ENCODE results near the gene IFIT1B.

GRCh38 chr10:89416465-89416864 lies 38.6 kb downstream of the IFIT1B start:
- TF ChIP-seq, protein P1, sequence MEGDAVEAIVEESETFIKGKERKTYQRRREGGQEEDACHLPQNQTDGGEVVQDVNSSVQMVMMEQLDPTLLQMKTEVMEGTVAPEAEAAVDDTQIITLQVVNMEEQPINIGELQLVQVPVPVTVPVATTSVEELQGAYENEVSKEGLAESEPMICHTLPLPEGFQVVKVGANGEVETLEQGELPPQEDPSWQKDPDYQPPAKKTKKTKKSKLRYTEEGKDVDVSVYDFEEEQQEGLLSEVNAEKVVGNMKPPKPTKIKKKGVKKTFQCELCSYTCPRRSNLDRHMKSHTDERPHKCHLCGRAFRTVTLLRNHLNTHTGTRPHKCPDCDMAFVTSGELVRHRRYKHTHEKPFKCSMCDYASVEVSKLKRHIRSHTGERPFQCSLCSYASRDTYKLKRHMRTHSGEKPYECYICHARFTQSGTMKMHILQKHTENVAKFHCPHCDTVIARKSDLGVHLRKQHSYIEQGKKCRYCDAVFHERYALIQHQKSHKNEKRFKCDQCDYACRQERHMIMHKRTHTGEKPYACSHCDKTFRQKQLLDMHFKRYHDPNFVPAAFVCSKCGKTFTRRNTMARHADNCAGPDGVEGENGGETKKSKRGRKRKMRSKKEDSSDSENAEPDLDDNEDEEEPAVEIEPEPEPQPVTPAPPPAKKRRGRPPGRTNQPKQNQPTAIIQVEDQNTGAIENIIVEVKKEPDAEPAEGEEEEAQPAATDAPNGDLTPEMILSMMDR (conservative IDR thresholded peaks at IDR 0.05; ENCODE audit: low read depth, low read length) = no peak
- TF ChIP-seq EZH2 (IDR thresholded peaks at IDR 0.05; ENCODE audit: low read length, unreplicated experiment) (no peak), EZH2phosphoT487 (IDR thresholded peaks at IDR 0.05; ENCODE audit: borderline replicate concordance, low read length) (no peak)
